Ectodermal cell (in vitro differentiated cells): ENCODE measurements around the gene PHKB.

ENCODE experiments used
- H3K27ac ChIP-seq: 2 replicates; pipeline ENCODE4 v1.7.0; 2013; ENCODE audit warnings: mild to moderate bottlenecking, low read depth, low read length; ENCODE audit not compliant: insufficient read depth, poor library complexity, severe bottlenecking
- H3K27me3 ChIP-seq: 2 replicates; pipeline ENCODE4 v1.7.0; 2013; ENCODE audit warnings: mild to moderate bottlenecking, low read length; ENCODE audit not compliant: insufficient read depth, control insufficient read depth, poor library complexity, severe bottlenecking
- H3K36me3 ChIP-seq: one replicate; pipeline ENCODE4 v1.7.0; 2013; ENCODE audit warnings: low read length; ENCODE audit not compliant: control insufficient read depth, insufficient read depth
- H3K4me1 ChIP-seq: one replicate; pipeline ENCODE4 v1.7.0; 2013; ENCODE audit warnings: low read length; ENCODE audit not compliant: control insufficient read depth, insufficient read depth
- H3K4me3 ChIP-seq: 2 replicates; pipeline ENCODE4 v1.7.0; 2013; ENCODE audit warnings: low read depth, low read length, control low read depth; ENCODE audit not compliant: insufficient read depth
- H3K9me3 ChIP-seq: 2 replicates; pipeline ENCODE4 v1.7.0; 2013; ENCODE audit warnings: mild to moderate bottlenecking, low read length, moderate library complexity; ENCODE audit not compliant: control insufficient read depth
- WGBS, 2 experiments: methylation state at CpG; one replicate each; pipeline ENCODE4 v1.1.7; 2013; ENCODE audit warnings: missing lambda C conversion rate in 2 of 2; 5-methylcytosine and 5-hydroxymethylcytosine counted together

Gene PHKB

GRCh38 chr16:47481698-47482374 lies 20.7 kb downstream of the PHKB start:
- H3K27me3 ChIP-seq: no peaks in the 10 kb centered on the region
- 92 to 94% methylated on average over 5 to 6 of the region's 6 CpGs for WGBS, 2 experiments
- H3K27ac ChIP-seq: no peak overlapping the region
- no peak overlapping the region for H3K4me3 ChIP-seq
- H3K36me3 ChIP-seq: no peaks in the 10 kb centered on the region
- H3K9me3 ChIP-seq: no peaks in the 10 kb centered on the region
- no peaks in the 10 kb centered on the region for H3K4me1 ChIP-seq

GRCh38 chr16:47483616-47484015 lies 22.5 kb downstream of the PHKB start:
- Histone ChIP-seq H3K27ac (no peak overlapping the region), H3K4me1 (no peaks in the 10 kb centered on the region), H3K27me3 (no peaks in the 10 kb centered on the region), H3K36me3 (no peaks in the 10 kb centered on the region), H3K9me3 (no peaks in the 10 kb centered on the region), H3K4me3 (no peak overlapping the region)
- 95 to 100% methylated on average over 1 to 2 of the region's 2 CpGs for WGBS, 2 experiments

- peaks cover 9% of the 10 kb centered on the region for H3K9me3 ChIP-seq
- H3K4me3 ChIP-seq: no peak overlapping the region
- H3K36me3 ChIP-seq: no peaks in the 10 kb centered on the region
- no peaks in the 10 kb centered on the region for H3K27me3 ChIP-seq
- no peaks in the 10 kb centered on the region for H3K4me1 ChIP-seq
- H3K27ac ChIP-seq: no peak overlapping the region
Observed at GRCh38 chr16:47486856-47487255, 25.7 kb downstream of the PHKB start.

GRCh38 chr16:47488051-47488450 lies 26.9 kb downstream of the PHKB start:
- no peaks in the 10 kb centered on the region for H3K4me1 ChIP-seq
- H3K9me3 ChIP-seq: peaks cover 9% of the 10 kb centered on the region
- H3K36me3 ChIP-seq: no peaks in the 10 kb centered on the region
- no peak overlapping the region for H3K27ac ChIP-seq
- no peak overlapping the region for H3K4me3 ChIP-seq
- WGBS, 2 experiments: 88 to 97% methylated on average over 3 of the region's 3 CpGs
- H3K27me3 ChIP-seq: no peaks in the 10 kb centered on the region

GRCh38 chr16:47490471-47490870 lies 29.3 kb downstream of the PHKB start:
- Histone ChIP-seq H3K4me3 (no peak overlapping the region), H3K27me3 (no peaks in the 10 kb centered on the region), H3K27ac (no peak overlapping the region), H3K4me1 (no peaks in the 10 kb centered on the region), H3K36me3 (no peaks in the 10 kb centered on the region), H3K9me3 (peaks cover 9% of the 10 kb centered on the region)

- WGBS, 2 experiments: 29 to 36% methylated on average over 1 of the region's 1 CpG
- Histone ChIP-seq H3K9me3 (peaks cover 9% of the 10 kb centered on the region), H3K36me3 (no peaks in the 10 kb centered on the region), H3K27me3 (no peaks in the 10 kb centered on the region), H3K4me1 (no peaks in the 10 kb centered on the region), H3K4me3 (no peak overlapping the region), H3K27ac (no peak overlapping the region)
Observed at GRCh38 chr16:47492036-47492427, 30.9 kb downstream of the PHKB start.

- Histone ChIP-seq H3K27ac (no peak overlapping the region), H3K4me1 (no peaks in the 10 kb centered on the region), H3K9me3 (peaks cover 9% of the 10 kb centered on the region), H3K36me3 (no peaks in the 10 kb centered on the region), H3K4me3 (no peak overlapping the region), H3K27me3 (no peaks in the 10 kb centered on the region)
- 89 to 90% methylated on average over 10 of the region's 10 CpGs for WGBS, 2 experiments
Observed at GRCh38 chr16:47492428-47493377, 31.6 kb downstream of the PHKB start.

- H3K27me3 ChIP-seq: no peaks in the 10 kb centered on the region
- H3K4me1 ChIP-seq: no peaks in the 10 kb centered on the region
- no peaks in the 10 kb centered on the region for H3K36me3 ChIP-seq
- WGBS, 2 experiments: 97% methylated on average over 9 of the region's 9 CpGs
- peaks cover 9% of the 10 kb centered on the region for H3K9me3 ChIP-seq
- H3K27ac ChIP-seq: no peak overlapping the region
- no peak overlapping the region for H3K4me3 ChIP-seq
Observed at GRCh38 chr16:47493381-47494337, 32.5 kb downstream of the PHKB start.

GRCh38 chr16:47499080-47499699 lies 38.1 kb downstream of the PHKB start:
- no peak overlapping the region for H3K27ac ChIP-seq
- WGBS, 2 experiments: 83 to 92% methylated on average over 2 of the region's 2 CpGs

More at GRCh38 chr16:47499080-47499699, 38.1 kb downstream of the PHKB start:
- H3K36me3 ChIP-seq: no peaks in the 10 kb centered on the region
- H3K27me3 ChIP-seq: no peaks in the 10 kb centered on the region
- no peaks in the 10 kb centered on the region for H3K4me1 ChIP-seq
- no peak overlapping the region for H3K4me3 ChIP-seq
- no peaks in the 10 kb centered on the region for H3K9me3 ChIP-seq
